ENCODE results near the gene ENTPD8.

DNA sequence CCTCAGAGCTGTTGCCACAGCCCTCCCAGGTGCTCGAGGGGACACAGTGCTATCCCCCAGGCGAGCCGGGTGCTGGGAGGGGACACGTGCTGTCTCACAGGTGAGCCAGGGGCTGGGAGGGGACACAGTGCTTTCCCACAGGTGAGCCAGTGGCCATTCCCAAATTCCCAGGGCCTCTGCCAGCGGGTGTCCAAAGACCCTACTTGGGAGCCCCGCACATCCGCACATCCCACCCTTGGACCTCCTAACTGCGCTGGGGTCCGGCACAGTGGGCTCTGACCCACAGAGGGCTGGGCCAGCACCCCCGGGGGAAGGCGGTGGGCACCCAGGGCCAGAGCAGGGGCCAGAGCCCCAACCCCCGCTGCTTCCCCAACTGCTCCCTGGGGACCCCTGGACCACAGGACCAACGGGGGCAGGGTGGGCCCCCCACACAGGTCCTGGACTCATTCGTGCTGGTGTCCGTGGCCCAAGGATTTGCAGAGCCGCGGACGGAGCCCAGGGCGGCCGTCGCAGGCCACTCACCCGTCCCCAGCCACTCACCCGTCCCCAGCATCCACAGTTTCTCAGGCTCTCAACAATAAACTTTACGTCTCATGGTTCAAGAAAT, 36.1 kb downstream of the ENTPD8 start:
- TF ChIP-seq, protein P1, sequence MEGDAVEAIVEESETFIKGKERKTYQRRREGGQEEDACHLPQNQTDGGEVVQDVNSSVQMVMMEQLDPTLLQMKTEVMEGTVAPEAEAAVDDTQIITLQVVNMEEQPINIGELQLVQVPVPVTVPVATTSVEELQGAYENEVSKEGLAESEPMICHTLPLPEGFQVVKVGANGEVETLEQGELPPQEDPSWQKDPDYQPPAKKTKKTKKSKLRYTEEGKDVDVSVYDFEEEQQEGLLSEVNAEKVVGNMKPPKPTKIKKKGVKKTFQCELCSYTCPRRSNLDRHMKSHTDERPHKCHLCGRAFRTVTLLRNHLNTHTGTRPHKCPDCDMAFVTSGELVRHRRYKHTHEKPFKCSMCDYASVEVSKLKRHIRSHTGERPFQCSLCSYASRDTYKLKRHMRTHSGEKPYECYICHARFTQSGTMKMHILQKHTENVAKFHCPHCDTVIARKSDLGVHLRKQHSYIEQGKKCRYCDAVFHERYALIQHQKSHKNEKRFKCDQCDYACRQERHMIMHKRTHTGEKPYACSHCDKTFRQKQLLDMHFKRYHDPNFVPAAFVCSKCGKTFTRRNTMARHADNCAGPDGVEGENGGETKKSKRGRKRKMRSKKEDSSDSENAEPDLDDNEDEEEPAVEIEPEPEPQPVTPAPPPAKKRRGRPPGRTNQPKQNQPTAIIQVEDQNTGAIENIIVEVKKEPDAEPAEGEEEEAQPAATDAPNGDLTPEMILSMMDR (IDR thresholded peaks at IDR 0.05): no peak
- TF ChIP-seq POLR2A (IDR thresholded peaks at IDR 0.05): no peak

Data from uterus (tissue), 2 donors.